Vagina (tissue), 2 donors: ENCODE results near the gene ATP11C. TPM values are rescaled to one million over a fixed set of nuclear protein-coding genes. Genes with fewer than 3 reads are reported as not detected.

Source experiments
- DNase-seq, 2 donors: peaks; one replicate each; pipeline ENCODE4 v3.0.0-alpha.2; 2017; ENCODE audit errors: extremely low spot score in 2 of 2
- H3K27ac ChIP-seq: fragments of 200-600 bp; sonication (generic); one replicate; pipeline ENCODE4 v1.5.1; 2019
- H3K27me3 ChIP-seq: fragments of 200-600 bp; sonication (generic); one replicate; pipeline ENCODE4 v1.5.1; 2019
- H3K36me3 ChIP-seq, 2 donors: fragments of 200-600 bp; sonication (generic); one replicate each; pipeline ENCODE4 v1.5.1; 2017 to 2019
- H3K4me1 ChIP-seq: fragments of 200-600 bp; sonication (generic); one replicate; pipeline ENCODE4 v1.5.1; 2019
- H3K4me3 ChIP-seq, 2 donors: fragments of 200-600 bp; sonication (generic); 1 replicate in 1 of 2; 2 replicates in 1 of 2; pipeline ENCODE4 v1.5.1; 2016 to 2019
- H3K9me3 ChIP-seq: fragments of 200-600 bp; sonication (generic); one replicate; pipeline ENCODE4 v1.5.1; 2019
- CTCF ChIP-seq, 3 experiments: fragments of 450-650 bp in 2 of 3; fragments of 200-600 bp in 1 of 3; sonication (generic) in 1 of 3; IDR thresholded peaks; one replicate each; pipeline ENCODE4 v1.5.1; 2017 to 2019; ENCODE audit warnings: antibody characterized with exemption in 3 of 3, mild to moderate bottlenecking in 2 of 3, moderate library complexity in 2 of 3
- POLR2A ChIP-seq, 2 donors: fragments of 450-650 bp; IDR thresholded peaks; one replicate each; pipeline ENCODE4 v1.6.1; 2017; ENCODE audit warnings: antibody characterized with exemption in 2 of 2, mild to moderate bottlenecking in 2 of 2, moderate library complexity in 2 of 2
- POLR2AphosphoS5 ChIP-seq, 2 donors: sonication (generic); formaldehyde crosslinking; IDR thresholded peaks; one replicate each; pipeline ENCODE4 v1.9.0; 2017; ENCODE audit warnings: antibody characterized with exemption in 2 of 2, mild to moderate bottlenecking in 2 of 2, low read depth in 1 of 2; ENCODE audit not compliant: insufficient read depth in 1 of 2
- intact Hi-C: fragments of 100-400 bp; cut with DNase I; formaldehyde crosslinking; loops from one replicate; pipeline ENCODE4 v1.15.1; 2023
- total RNA-seq: library from RNA; depleted of rRNA; stranded (reverse); fragments of >200 nt; gene quantifications from one replicate; pipeline ENCODE4 v1.2.3, GENCODE V29; 2016

The ATP11C gene
- total RNA-seq, 1 donor from 2014 or later, result 24.1 TPM

- Histone ChIP-seq H3K9me3 (no peaks in the 10 kb centered on the region), H3K4me1 (peaks cover 5% of the 10 kb centered on the region), H3K4me3 (no peak overlapping the region), H3K36me3 (no peaks in the 10 kb centered on the region), H3K27me3 (no peaks in the 10 kb centered on the region), H3K27ac (no peak overlapping the region)
- no peak for DNase-seq
- intact Hi-C loops, result no loop called here
- TF ChIP-seq CTCF (IDR thresholded peaks at IDR 0.05) (no peak), POLR2AphosphoS5 (IDR thresholded peaks at IDR 0.05; ENCODE audit: insufficient read depth in 1 of 2, low read depth in 1 of 2) (no peak), POLR2A (IDR thresholded peaks at IDR 0.05) (no peak)
These were observed 50.6 kb downstream of the ATP11C start for GRCh38 chrX:139882299-139882698.

GRCh38 chrX:139881572-139881971 is 51.3 kb downstream of the ATP11C start:
- no peak overlapping the region for H3K4me3 ChIP-seq
- no peaks in the 10 kb centered on the region for H3K36me3 ChIP-seq
- no peaks in the 10 kb centered on the region for H3K27me3 ChIP-seq
- TF ChIP-seq POLR2AphosphoS5 (IDR thresholded peaks at IDR 0.05; ENCODE audit: insufficient read depth in 1 of 2, low read depth in 1 of 2), result no peak
- TF ChIP-seq CTCF (IDR thresholded peaks at IDR 0.05), result no peak
- no peak for TF ChIP-seq POLR2A (IDR thresholded peaks at IDR 0.05)
- H3K27ac ChIP-seq, result no peak overlapping the region
- no peak for DNase-seq
- peaks cover 8% of the 10 kb centered on the region for H3K4me1 ChIP-seq
- intact Hi-C loops, result no loop called here
- no peaks in the 10 kb centered on the region for H3K9me3 ChIP-seq

- intact Hi-C loops, result no loop called here
- H3K4me3 ChIP-seq, result no peak overlapping the region
These were observed 51.7 kb downstream of the ATP11C start for GRCh38 chrX:139881130-139881529.

GRCh38 chrX:139877710-139878414 is 55.0 kb downstream of the ATP11C start:
- no peak for DNase-seq
- H3K27ac ChIP-seq, result no peak overlapping the region
- intact Hi-C loops, result no loop called here
- no peaks in the 10 kb centered on the region for H3K9me3 ChIP-seq
- H3K27me3 ChIP-seq, result no peaks in the 10 kb centered on the region
- H3K36me3 ChIP-seq, result no peaks in the 10 kb centered on the region
- TF ChIP-seq POLR2AphosphoS5 (IDR thresholded peaks at IDR 0.05; ENCODE audit: insufficient read depth in 1 of 2, low read depth in 1 of 2) (no peak), POLR2A (IDR thresholded peaks at IDR 0.05) (no peak), CTCF (IDR thresholded peaks at IDR 0.05) (no peak)
- H3K4me1 ChIP-seq, result peaks cover 8% of the 10 kb centered on the region
- no peak overlapping the region for H3K4me3 ChIP-seq

More at GRCh38 chrX:139881130-139881529, 51.7 kb downstream of the ATP11C start:
- TF ChIP-seq CTCF (IDR thresholded peaks at IDR 0.05) (no peak), POLR2A (IDR thresholded peaks at IDR 0.05) (no peak), POLR2AphosphoS5 (IDR thresholded peaks at IDR 0.05; ENCODE audit: insufficient read depth in 1 of 2, low read depth in 1 of 2) (no peak)
- peaks cover 8% of the 10 kb centered on the region for H3K4me1 ChIP-seq
- H3K27me3 ChIP-seq, result no peaks in the 10 kb centered on the region
- no peaks in the 10 kb centered on the region for H3K36me3 ChIP-seq
- H3K27ac ChIP-seq, result no peak overlapping the region
- DNase-seq, result no peak
- no peaks in the 10 kb centered on the region for H3K9me3 ChIP-seq

- Histone ChIP-seq H3K4me1 (peaks cover 8% of the 10 kb centered on the region), H3K27ac (no peak overlapping the region), H3K4me3 (no peak overlapping the region), H3K36me3 (no peaks in the 10 kb centered on the region), H3K27me3 (no peaks in the 10 kb centered on the region), H3K9me3 (no peaks in the 10 kb centered on the region)
- no peak for DNase-seq
- intact Hi-C loops, result no loop called here
- TF ChIP-seq POLR2AphosphoS5 (IDR thresholded peaks at IDR 0.05; ENCODE audit: insufficient read depth in 1 of 2, low read depth in 1 of 2) (no peak), POLR2A (IDR thresholded peaks at IDR 0.05) (no peak), CTCF (IDR thresholded peaks at IDR 0.05) (no peak)
These were observed 57.0 kb downstream of the ATP11C start for GRCh38 chrX:139875841-139876240.
